ENCODE measurements around the gene COL23A1.

Gene COL23A1

GRCh38 chr5:178290376-178290775 lies 299.8 kb downstream of the COL23A1 start:
- Histone ChIP-seq H3K36me3 (ENCODE audit: control insufficient read depth in 2 of 2, insufficient read depth in 1 of 2, low read length in 2 of 2) (no peaks in the 10 kb centered on the region), H3K4me3 (ENCODE audit: low read depth, low read length) (no peak overlapping the region), H3K27ac (ENCODE audit: extremely low read depth, low read depth, low read length) (no peak overlapping the region), H3K4me1 (ENCODE audit: control insufficient read depth, insufficient read depth, low read length) (no peaks in the 10 kb centered on the region; the same call in 1 of the 2 replicates), H3K9me3 (ENCODE audit: control insufficient read depth, insufficient read depth, low read depth, low read length) (no peaks in the 10 kb centered on the region)
- CTCF ChIA-PET, result interaction anchor here (0.6 to 1.5 kb wide), 2 partner anchors 10 to 19 kb away, joined by 3 to 5 read pairs; no protein-coding TSS in a partner anchor
- TF ChIP-seq ZNF600 (tag by site-specific recombination; IDR thresholded peaks at IDR 0.05) (no peak), GLIS1 (tag by site-specific recombination; IDR thresholded peaks at IDR 0.05) (no peak), ZNF530 (tag by site-specific recombination; IDR thresholded peaks at IDR 0.05; ENCODE audit: low read depth) (no peak)
- POLR2A ChIA-PET, result no interaction called here

GRCh38 chr5:178289438-178289837 lies 300.8 kb downstream of the COL23A1 start:
- POLR2A ChIA-PET, result no interaction called here
- no peaks in the 10 kb centered on the region for H3K36me3 ChIP-seq (ENCODE audit: control insufficient read depth in 2 of 2, insufficient read depth in 1 of 2, low read length in 2 of 2)
- H3K4me1 ChIP-seq (ENCODE audit: control insufficient read depth, insufficient read depth, low read length), result no peaks in the 10 kb centered on the region; the same call in 1 of the 2 replicates
- no peak overlapping the region for H3K4me3 ChIP-seq (ENCODE audit: low read depth, low read length)
- no peak for TF ChIP-seq ZNF433 (tag by site-specific recombination; IDR thresholded peaks at IDR 0.05; ENCODE audit: low read depth)
- TF ChIP-seq ZNF596 (tag by site-specific recombination; IDR thresholded peaks at IDR 0.05), result no peak
- no peak for TF ChIP-seq ZNF112 (tag by site-specific recombination; IDR thresholded peaks at IDR 0.05)
- TF ChIP-seq MZF1 (tag by site-specific recombination; IDR thresholded peaks at IDR 0.05; ENCODE audit: borderline replicate concordance), result no peak
- TF ChIP-seq ZNF660 (tag by site-specific recombination; IDR thresholded peaks at IDR 0.05), result no peak
- no peak for TF ChIP-seq ZBTB21 (tag by site-specific recombination; IDR thresholded peaks at IDR 0.05)
- no peak for TF ChIP-seq ZNF830 (tag by site-specific recombination; IDR thresholded peaks at IDR 0.05; ENCODE audit: low read depth)
- TF ChIP-seq ZNF623 (tag by site-specific recombination; IDR thresholded peaks at IDR 0.05), result no peak
- TF ChIP-seq ZNF174 (tag by site-specific recombination; IDR thresholded peaks at IDR 0.05), result no peak
- no peak for TF ChIP-seq ZNF747 (tag by site-specific recombination; IDR thresholded peaks at IDR 0.05)
- TF ChIP-seq ZNF184 (tag by site-specific recombination; IDR thresholded peaks at IDR 0.05), result no peak
- no peaks in the 10 kb centered on the region for H3K9me3 ChIP-seq (ENCODE audit: control insufficient read depth, insufficient read depth, low read depth, low read length)
- CTCF ChIA-PET, result interaction anchor here (0.6 to 0.7 kb wide), 2 partner anchors 18 to 54 kb away, joined by 3 to 4 read pairs; no protein-coding TSS in a partner anchor
- H3K27ac ChIP-seq (ENCODE audit: extremely low read depth, low read depth, low read length), result no peak overlapping the region

- POLR2A ChIA-PET, result no interaction called here
- CTCF ChIA-PET, result interaction anchor here (0.6 kb wide), 1 partner anchor 17 kb away, joined by 4 read pairs; no protein-coding TSS in a partner anchor
- no peak overlapping the region for H3K4me3 ChIP-seq (ENCODE audit: low read depth, low read length)
- no peaks in the 10 kb centered on the region for H3K9me3 ChIP-seq (ENCODE audit: control insufficient read depth, insufficient read depth, low read depth, low read length)
- H3K27ac ChIP-seq (ENCODE audit: extremely low read depth, low read depth, low read length), result no peak overlapping the region
- no peaks in the 10 kb centered on the region; the same call in 1 of the 2 replicates for H3K4me1 ChIP-seq (ENCODE audit: control insufficient read depth, insufficient read depth, low read length)
- TF ChIP-seq ZNF555 (tag by site-specific recombination; conservative IDR thresholded peaks at IDR 0.05) (no peak), ZNF157 (tag by site-specific recombination; IDR thresholded peaks at IDR 0.05) (no peak), ZNF18 (tag by site-specific recombination; IDR thresholded peaks at IDR 0.05) (peak; percentile 61; the same call in 1 of the 2 replicates), MEIS1 (CRISPR knock-in tag; IDR thresholded peaks at IDR 0.05; ENCODE audit: borderline replicate concordance) (peak; percentile 73; the same call in 1 of the 2 replicates), ZNF341 (tag by site-specific recombination; IDR thresholded peaks at IDR 0.05; ENCODE audit: low read depth) (no peak), ZNF843 (tag by site-specific recombination; IDR thresholded peaks at IDR 0.05) (no peak), ZNF140 (tag by site-specific recombination; IDR thresholded peaks at IDR 0.05) (no peak), ZNF837 (tag by site-specific recombination; IDR thresholded peaks at IDR 0.05) (no peak), ZNF488 (tag by site-specific recombination; IDR thresholded peaks at IDR 0.05) (no peak), ZEB2 (tag by site-specific recombination; IDR thresholded peaks at IDR 0.05) (no peak), ZNF701 (tag by site-specific recombination; IDR thresholded peaks at IDR 0.05) (no peak)
- no peaks in the 10 kb centered on the region for H3K36me3 ChIP-seq (ENCODE audit: control insufficient read depth in 2 of 2, insufficient read depth in 1 of 2, low read length in 2 of 2)
Measured at GRCh38 chr5:178288401-178289368, 301.5 kb downstream of the COL23A1 start.

Data from HEK293 (cell line).